Naive thymus-derived CD8-positive, alpha-beta T cell (primary cell): Measurements from ENCODE around the gene SEL1L3. TPM values are rescaled to one million over a fixed set of nuclear protein-coding genes. Genes with fewer than 3 reads are reported as not detected.
A peak's percentile ranks its signal among the peaks of the same experiment; 100 is the strongest.

Experiments
- ATAC-seq, 2 donors: fragments of 150-1000 bp; cut with Tn5 transposase in 1 of 2; sonication (Bioruptor Pico), chemical (Tn5 transposase) in 1 of 2; 1 replicate in 1 of 2; 2 replicates in 1 of 2; pipeline ENCODE4 v1.10.0; 2021; ENCODE audit warnings: mild to moderate bottlenecking in 2 of 2, moderate library complexity in 2 of 2
- POLR2A ChIA-PET: fragments of 350-600 bp; sonication (Branson Sonifier 250); formaldehyde crosslinking; loops from one replicate; lab custom pipeline; 2021; ENCODE audit warnings: antibody characterized with exemption; lab: Charles Lee
- DNase-seq, 10 donors: peaks; one replicate each; pipeline versions ENCODE4 v3.0.0 to v3.0.0-alpha.2; 2020 to 2022
- H3K27ac Mint-ChIP-seq, 10 donors: one replicate each; pipeline ENCODE4 v1.8.0; 2020 to 2022; ENCODE audit warnings: mild to moderate bottlenecking in 10 of 10, mixed read lengths in 10 of 10, moderate library complexity in 4 of 10, inconsistent platforms in 1 of 10
- H3K27me3 Mint-ChIP-seq, 5 donors: one replicate each; pipeline ENCODE4 v1.8.0; 2021 to 2022; ENCODE audit warnings: mixed read lengths in 5 of 5
- H3K36me3 Mint-ChIP-seq, 3 donors: one replicate each; pipeline ENCODE4 v1.8.0; 2020 to 2022; ENCODE audit warnings: mixed read lengths in 3 of 3, mild to moderate bottlenecking in 2 of 3, inconsistent platforms in 1 of 3
- H3K4me1 Mint-ChIP-seq, 4 donors: one replicate each; pipeline ENCODE4 v1.8.0; 2021 to 2022; ENCODE audit warnings: mixed read lengths in 4 of 4
- H3K4me3 Mint-ChIP-seq, 10 donors: one replicate each; pipeline ENCODE4 v1.8.0; 2020 to 2022; ENCODE audit warnings: mild to moderate bottlenecking in 10 of 10, mixed read lengths in 10 of 10, moderate library complexity in 6 of 10, inconsistent platforms in 1 of 10
- H3K9me3 Mint-ChIP-seq, 9 donors: one replicate each; pipeline ENCODE4 v1.8.0; 2020 to 2022; ENCODE audit warnings: mixed read lengths in 9 of 9, mild to moderate bottlenecking in 3 of 9, inconsistent platforms in 1 of 9, moderate library complexity in 1 of 9
- polyA plus RNA-seq, 3 donors: library from polyadenylated mRNA; unstranded; fragments of 300-500 nt; fragmentation: Illumina TruSeq; gene quantifications; one replicate each; pipeline ENCODE4 v1.2.3, GENCODE V29; 2021
- total RNA-seq, 8 experiments: library from RNA in 2 of 8; stranded (reverse) in 2 of 8; gene quantifications; one replicate each; pipeline ENCODE4 v1.2.3 and lab custom pipeline; 2021 to 2026

The SEL1L3 gene
- total and polyA plus RNA-seq, 5 experiments from 2014 or later: 19.2 to 57.2 (median 35.1) TPM

DNA sequence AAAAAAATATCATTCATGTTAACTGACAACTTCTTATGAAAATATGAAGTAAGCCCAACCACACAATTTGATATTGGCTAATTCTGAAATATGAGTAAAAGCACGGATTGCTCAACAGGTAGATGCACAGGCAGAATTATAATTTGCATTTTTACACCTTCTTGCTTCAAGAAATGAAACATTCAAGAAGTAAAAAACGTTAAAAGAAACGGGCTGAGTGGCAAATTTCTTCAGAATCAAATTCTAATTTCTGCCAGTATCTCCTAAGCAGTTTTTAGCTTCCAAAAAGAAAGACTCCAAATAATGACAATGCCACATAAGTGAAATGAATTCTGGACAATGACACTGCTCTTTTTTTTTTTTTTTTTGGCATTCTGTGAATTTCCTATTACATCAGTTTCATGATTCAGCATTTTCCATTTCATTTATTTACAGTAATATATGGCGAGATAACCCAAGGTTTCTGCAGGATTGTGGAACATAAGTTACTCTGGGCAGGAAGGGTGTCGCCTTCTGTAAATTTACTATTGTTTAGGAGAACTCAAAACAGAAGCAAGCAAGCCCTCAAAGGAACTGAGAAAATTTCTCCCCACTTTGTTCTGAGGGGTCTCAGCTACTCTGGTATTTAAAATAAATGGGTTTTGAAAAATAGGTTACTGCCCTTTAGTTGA is 1.4 kb downstream of the SEL1L3 start:
- H3K9me3 Mint-ChIP-seq: peaks cover 0 to 3% (median 0%) of the 10 kb centered on the region in 9 donors
- no peak for ATAC-seq
- H3K4me3 Mint-ChIP-seq: peak overlapping the region; percentile 94 to 100 (median 97)
- POLR2A ChIA-PET: interaction anchor here (0.6 to 1.9 kb wide), 5 partner anchors 8 to 53 kb away, joined by 3 to 8 read pairs (median 3); partner anchors contain the start of gene SMIM20
- DNase-seq: no peak
- peaks cover 31 to 73% (median 57%) of the 10 kb centered on the region in 4 donors for H3K4me1 Mint-ChIP-seq
- H3K27ac Mint-ChIP-seq: peak overlapping the region; percentile 91 to 99 (median 96)
- H3K27me3 Mint-ChIP-seq: peaks cover 0 to 2% (median 0%) of the 10 kb centered on the region in 5 donors
- H3K36me3 Mint-ChIP-seq: peaks cover 0 to 5% (median 0%) of the 10 kb centered on the region in 3 donors

DNA sequence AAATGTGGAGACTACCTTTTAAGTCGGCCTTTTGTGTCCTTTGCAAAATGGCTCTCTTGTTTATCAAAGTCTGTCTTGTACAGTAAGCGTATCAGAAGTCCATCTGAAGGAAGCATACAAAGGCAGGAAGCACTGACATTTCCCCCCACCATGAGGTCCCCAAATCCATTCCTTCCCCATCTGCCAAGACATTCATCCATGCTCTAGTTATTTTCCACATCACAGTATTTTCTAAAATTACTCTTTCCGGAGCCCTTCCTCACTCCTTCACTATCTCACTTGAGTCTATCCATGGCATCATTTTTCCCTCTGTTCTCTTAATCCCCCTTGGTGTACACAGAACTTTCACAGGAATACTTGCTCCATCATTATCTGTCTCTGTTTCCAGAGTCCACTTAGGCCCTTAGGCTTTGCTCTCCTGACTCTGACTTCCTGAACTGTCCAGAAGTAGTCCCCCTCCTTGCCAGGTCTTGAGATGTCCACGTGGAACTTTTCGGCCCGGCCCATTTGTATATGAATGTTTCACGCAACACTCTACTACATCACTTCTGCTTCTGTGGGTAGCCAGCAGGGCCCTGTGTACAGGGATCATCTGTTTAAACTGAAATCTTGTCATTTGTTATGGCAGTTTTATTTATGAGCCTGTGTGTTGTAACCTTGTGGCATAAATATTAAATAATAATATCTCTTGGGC is 2.1 kb downstream of the SEL1L3 start:
- peaks cover 0 to 2% (median 0%) of the 10 kb centered on the region in 5 donors for H3K27me3 Mint-ChIP-seq
- POLR2A ChIA-PET: interaction anchor here (0.7 to 2.4 kb wide), 8 partner anchors 8 to 1276 kb away, joined by 3 to 22 read pairs (median 3); partner anchors contain the start of genes DHX15, SEPSECS and SMIM20
- peak overlapping the region; percentile 4 to 100 (median 96) for H3K4me3 Mint-ChIP-seq
- H3K4me1 Mint-ChIP-seq: peaks cover 31 to 77% (median 63%) of the 10 kb centered on the region in 4 donors
- ATAC-seq (no peak), DNase-seq (no peak)
- H3K36me3 Mint-ChIP-seq: peaks cover 0 to 5% (median 0%) of the 10 kb centered on the region in 3 donors
- peak overlapping the region; percentile 87 to 99 (median 96) for H3K27ac Mint-ChIP-seq
- peaks cover 0 to 3% (median 0%) of the 10 kb centered on the region in 9 donors for H3K9me3 Mint-ChIP-seq

DNA sequence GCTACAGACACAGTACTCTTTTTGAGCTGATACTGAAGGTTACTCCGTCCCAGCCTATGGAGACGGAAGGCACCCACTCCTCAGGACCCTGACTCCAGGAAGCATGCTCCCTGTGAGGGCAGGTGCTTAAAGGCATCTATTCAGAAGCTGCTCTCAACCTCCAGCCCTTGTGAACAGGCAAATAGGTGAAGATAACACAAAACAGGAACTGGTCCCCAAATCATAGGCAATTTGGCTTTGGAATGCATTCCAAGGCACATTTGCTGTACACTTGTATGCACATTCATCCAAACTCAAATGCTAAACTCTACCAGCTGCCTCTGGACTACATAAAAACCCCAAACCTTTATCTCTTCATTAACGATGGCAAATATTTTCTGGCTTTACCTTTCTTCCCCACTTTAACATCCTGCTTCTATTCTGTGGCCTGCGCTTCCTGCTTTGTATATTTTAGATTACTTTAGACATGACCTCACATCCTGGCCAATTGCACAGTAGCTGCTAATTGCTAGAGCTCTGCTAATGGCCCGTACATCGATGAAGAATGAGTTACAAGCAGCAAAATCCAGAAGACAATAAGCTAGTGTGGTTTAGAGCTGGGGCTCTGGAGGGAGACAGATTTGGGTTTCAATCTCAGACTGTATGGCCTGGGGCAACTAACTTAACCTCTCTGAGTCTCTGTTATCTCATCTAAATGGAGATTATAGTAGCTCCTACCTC is 3.2 kb downstream of the SEL1L3 start:
- H3K36me3 Mint-ChIP-seq: peaks cover 0 to 5% (median 0%) of the 10 kb centered on the region in 3 donors
- DNase-seq (peak in 6 of 10 donors; percentile 21 to 67 (median 48)), ATAC-seq (peak; percentile 67 to 79)
- H3K27me3 Mint-ChIP-seq: peaks cover 0 to 2% (median 0%) of the 10 kb centered on the region in 5 donors
- peak overlapping the region; percentile 38 to 100 (median 96) for H3K4me3 Mint-ChIP-seq
- POLR2A ChIA-PET: interaction anchor here (0.7 to 2.4 kb wide), 8 partner anchors 10 to 1275 kb away, joined by 3 to 22 read pairs (median 3); partner anchors contain the start of genes DHX15, SEPSECS, SMIM20 and STIM2
- peak overlapping the region; percentile 87 to 99 (median 96) for H3K27ac Mint-ChIP-seq
- H3K4me1 Mint-ChIP-seq: peaks cover 36 to 79% (median 74%) of the 10 kb centered on the region in 4 donors
- peaks cover 0 to 3% (median 0%) of the 10 kb centered on the region in 9 donors for H3K9me3 Mint-ChIP-seq

DNA sequence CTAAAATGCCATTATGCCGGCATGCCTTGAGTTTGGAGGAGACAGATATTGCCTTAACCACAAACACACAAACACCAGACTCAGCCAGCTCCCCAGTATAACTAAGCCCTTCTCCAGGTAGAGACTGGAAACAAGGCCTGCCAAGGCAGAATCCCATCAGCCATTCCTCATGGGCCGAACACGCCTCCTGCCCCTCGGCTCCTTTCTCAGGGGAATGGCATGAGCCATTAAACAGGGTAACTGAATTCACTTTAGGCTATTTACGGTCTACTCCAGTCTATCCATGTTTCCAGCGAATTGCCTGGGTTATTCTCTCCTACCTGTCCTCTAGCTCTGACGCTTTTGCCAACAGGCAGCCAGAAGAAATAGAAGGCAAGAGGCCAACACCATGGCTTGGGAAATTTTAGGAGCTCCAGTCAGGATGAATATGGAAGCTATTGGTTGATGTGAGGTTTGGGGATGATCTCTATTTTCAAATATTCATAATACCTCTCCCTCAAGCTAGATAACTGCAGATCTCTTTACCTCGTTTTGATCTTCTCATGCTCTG is 4.9 kb downstream of the SEL1L3 start:
- Mint-ChIP-seq H3K9me3 (peaks cover 0 to 3% (median 0%) of the 10 kb centered on the region in 9 donors), H3K27me3 (peaks cover 0 to 2% (median 0%) of the 10 kb centered on the region in 5 donors), H3K36me3 (peaks cover 0 to 5% (median 0%) of the 10 kb centered on the region in 3 donors), H3K4me3 (no peak overlapping the region), H3K27ac (peak overlapping the region; percentile 56 to 99 (median 90)), H3K4me1 (peaks cover 38 to 86% (median 80%) of the 10 kb centered on the region in 4 donors)
- POLR2A ChIA-PET: interaction anchor here (1.2 kb wide), 1 partner anchor 56 kb away, joined by 3 read pairs; the partner anchor contains the start of gene SMIM20
- ATAC-seq (no peak), DNase-seq (no peak)

DNA sequence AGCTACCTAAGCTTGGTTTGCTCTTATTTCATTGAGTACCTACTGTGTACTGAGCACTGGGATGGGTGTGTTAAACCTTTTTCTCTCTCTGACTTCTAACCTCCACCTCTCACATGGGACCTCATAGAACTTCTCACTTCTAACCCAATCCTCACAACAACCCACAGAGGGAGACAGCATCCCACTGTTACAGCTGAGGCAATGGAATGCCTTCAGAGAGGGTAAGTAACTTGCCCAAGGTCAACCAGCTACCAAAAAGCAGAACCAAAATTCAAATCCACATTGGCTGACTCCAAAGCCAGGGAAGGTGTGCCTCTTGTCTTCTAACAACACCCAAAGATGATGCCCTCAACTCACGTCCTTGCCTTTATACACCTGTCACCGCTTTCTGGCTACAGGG is 5.4 kb downstream of the SEL1L3 start:
- Mint-ChIP-seq H3K36me3 (peaks cover 0 to 5% (median 0%) of the 10 kb centered on the region in 3 donors), H3K4me1 (peaks cover 40 to 91% (median 84%) of the 10 kb centered on the region in 4 donors), H3K9me3 (peaks cover 0 to 3% (median 0%) of the 10 kb centered on the region in 9 donors), H3K4me3 (peak overlapping the region in 1 of 10 donors; percentile 0), H3K27ac (peak overlapping the region; percentile 38 to 99 (median 90)), H3K27me3 (peaks cover 0 to 2% (median 0%) of the 10 kb centered on the region in 5 donors)
- no peak for ATAC-seq
- no peak for DNase-seq
- POLR2A ChIA-PET: interaction anchor here (1.2 kb wide), 1 partner anchor 56 kb away, joined by 3 read pairs; the partner anchor contains the start of gene SMIM20

DNA sequence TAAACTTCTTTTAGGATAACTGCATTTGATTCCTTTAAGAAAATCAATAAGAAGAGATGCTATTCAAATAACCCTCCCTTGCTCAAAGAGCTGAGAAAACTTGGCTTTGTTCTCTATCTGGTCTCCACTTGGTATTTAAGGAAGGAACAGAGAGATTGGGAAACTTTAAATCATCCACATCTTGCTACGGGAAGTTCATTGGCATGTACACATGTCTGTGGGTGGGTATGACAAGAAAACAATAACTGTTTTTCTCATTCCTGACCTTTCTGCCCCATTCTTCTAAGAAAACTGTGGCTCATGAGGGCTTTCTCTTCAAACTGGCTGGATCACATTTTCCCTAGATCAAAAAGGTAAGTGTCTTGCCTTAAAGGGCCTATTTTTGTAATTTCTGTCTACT is 6.0 kb downstream of the SEL1L3 start:
- DNase-seq (no peak), ATAC-seq (no peak)
- Mint-ChIP-seq H3K36me3 (peaks cover 0 to 1% (median 0%) of the 10 kb centered on the region in 3 donors), H3K27ac (peak overlapping the region in 6 of 10 donors; percentile 53 to 99 (median 92)), H3K27me3 (no peaks in the 10 kb centered on the region), H3K4me1 (peaks cover 38 to 94% (median 83%) of the 10 kb centered on the region in 4 donors), H3K4me3 (no peak overlapping the region), H3K9me3 (peaks cover 0 to 3% (median 0%) of the 10 kb centered on the region in 9 donors)
- POLR2A ChIA-PET: interaction anchor here (1.2 kb wide), 1 partner anchor 57 kb away, joined by 3 read pairs; the partner anchor contains the start of gene SMIM20

DNA sequence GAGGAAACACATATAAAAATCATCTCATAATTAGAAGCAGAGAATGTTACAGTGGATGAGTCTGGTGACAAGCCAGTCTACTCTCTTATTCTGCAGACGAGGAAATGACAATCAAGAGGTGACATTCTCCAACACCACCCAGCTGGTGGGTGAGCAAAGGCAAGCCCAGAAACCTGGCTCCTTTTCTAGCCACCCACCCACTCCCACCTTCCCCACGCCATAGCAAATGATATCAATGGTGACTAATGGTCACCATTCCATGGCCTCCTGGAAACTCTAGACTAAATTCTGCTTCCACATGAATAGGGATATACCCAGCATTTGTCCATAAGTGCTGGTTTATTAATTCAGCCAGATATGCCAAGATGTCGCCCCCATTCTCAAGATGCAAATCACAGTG is 10.7 kb downstream of the SEL1L3 start:
- H3K27ac Mint-ChIP-seq: peak overlapping the region in 8 of 10 donors; percentile 6 to 84 (median 32)
- H3K9me3 Mint-ChIP-seq: no peaks in the 10 kb centered on the region
- H3K4me3 Mint-ChIP-seq: no peak overlapping the region
- peaks cover 1 to 9% (median 2%) of the 10 kb centered on the region in 3 donors for H3K36me3 Mint-ChIP-seq
- POLR2A ChIA-PET: no interaction called here
- no peak for ATAC-seq
- H3K4me1 Mint-ChIP-seq: peaks cover 24 to 87% (median 67%) of the 10 kb centered on the region in 4 donors
- no peaks in the 10 kb centered on the region for H3K27me3 Mint-ChIP-seq
- DNase-seq: no peak

DNA sequence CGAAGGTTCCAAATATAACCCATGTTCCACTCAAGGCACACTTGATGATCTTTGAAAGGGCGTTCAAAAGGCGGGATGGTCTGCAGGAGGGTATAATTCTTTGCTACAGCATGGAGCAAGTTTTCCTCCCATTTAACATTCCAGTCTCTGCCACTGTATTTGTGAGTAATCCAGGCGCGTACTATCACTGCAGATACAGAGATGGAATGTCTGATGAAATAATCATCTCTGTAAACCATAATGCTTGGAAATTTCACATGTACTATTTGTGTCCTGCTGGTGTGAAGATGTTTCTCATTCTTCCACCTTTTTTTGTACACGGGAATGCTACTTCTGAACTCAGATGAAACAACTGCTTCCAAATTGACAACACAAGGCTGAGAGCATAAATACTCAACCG is 15.5 kb downstream of the SEL1L3 start:
- peak overlapping the region in 1 of 10 donors; percentile 26 for H3K27ac Mint-ChIP-seq
- H3K4me1 Mint-ChIP-seq: peaks cover 29 to 72% (median 58%) of the 10 kb centered on the region in 4 donors
- POLR2A ChIA-PET: interaction anchor here (0.7 kb wide), 1 partner anchor 65 kb away, joined by 4 read pairs; no protein-coding TSS in a partner anchor
- ATAC-seq: no peak
- H3K36me3 Mint-ChIP-seq: peaks cover 4 to 35% (median 14%) of the 10 kb centered on the region in 3 donors
- no peak overlapping the region for H3K4me3 Mint-ChIP-seq
- no peak for DNase-seq
- peaks cover 0 to 1% (median 0%) of the 10 kb centered on the region in 5 donors for H3K27me3 Mint-ChIP-seq
- H3K9me3 Mint-ChIP-seq: no peaks in the 10 kb centered on the region

DNA sequence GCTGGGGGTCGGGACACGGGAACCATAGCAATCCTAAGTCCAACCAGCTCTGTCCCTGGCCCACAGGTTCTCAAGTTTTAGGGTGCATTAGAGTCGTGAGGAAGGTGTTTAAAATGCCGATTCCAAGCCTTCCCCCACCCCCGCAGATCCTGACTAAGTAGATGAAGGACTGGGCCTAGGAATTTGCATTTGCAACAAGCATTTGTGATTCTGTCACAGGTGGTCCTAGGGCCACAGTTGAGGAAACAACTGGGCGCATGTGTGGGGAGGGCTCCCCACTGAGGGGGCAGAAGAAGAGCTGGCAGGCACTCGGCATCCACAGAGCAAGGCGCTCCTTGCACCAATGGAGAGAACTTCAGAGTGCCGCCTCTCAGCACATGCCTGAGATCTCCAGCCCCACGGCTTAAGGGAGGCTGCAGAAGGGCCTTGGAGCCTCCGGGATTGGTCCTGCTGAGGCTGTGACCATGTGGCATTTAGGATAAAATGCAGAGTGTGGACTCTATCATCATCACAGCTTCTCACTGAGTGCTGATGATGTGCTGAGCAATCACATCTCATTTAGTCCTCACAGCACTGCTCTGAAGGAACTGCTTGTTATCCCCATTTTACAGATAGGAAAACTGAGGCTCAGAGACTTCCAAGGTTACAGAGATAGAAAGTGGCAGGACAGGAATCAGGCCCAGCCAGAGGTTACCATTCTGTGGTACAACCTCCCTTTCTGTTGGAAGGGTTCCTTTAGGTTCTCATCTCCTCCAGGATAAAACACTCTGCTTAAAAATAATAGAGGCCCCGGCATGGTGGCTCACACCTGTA is 16.7 kb downstream of the SEL1L3 start:
- Mint-ChIP-seq H3K4me3 (no peak overlapping the region), H3K4me1 (peaks cover 33 to 69% (median 64%) of the 10 kb centered on the region in 4 donors), H3K27ac (peak overlapping the region in 1 of 10 donors; percentile 56), H3K36me3 (peaks cover 4 to 35% (median 14%) of the 10 kb centered on the region in 3 donors), H3K27me3 (peaks cover 0 to 1% (median 0%) of the 10 kb centered on the region in 5 donors), H3K9me3 (no peaks in the 10 kb centered on the region)
- ATAC-seq (no peak), DNase-seq (no peak)
- POLR2A ChIA-PET: no interaction called here

DNA sequence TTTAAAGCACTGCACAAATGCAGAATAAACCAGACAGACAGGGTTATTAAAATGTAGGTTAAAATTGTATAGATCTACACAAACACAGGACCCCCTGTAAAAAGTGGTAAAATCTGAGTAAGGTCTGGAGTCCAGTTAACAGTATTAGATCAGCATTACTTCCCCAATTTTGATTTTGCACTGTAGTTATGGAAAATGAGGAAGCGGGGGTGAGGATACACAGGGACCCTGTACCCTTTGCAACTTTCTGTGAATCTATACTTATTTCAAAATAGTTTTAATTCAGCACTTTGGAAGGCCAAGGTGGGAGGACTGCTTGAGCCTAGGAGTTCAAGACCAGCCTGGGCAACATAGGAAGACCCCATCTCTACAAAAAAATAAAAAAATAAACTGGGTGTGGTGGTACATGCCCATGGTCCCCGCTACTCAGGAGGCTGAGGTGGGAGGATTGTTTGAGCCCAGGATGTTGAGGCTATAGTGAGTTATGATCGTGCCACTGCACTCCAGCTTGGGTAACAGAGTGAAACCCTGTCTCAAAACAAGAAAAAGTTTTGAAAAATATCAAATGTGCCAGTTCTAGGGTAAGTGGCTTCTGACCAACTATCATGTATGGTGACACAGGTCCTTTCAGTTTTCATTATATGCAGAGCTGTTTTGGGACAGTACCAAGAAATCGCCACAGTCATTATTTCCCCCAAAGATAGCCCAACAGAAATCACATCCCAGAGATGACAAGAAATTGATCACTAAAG is 17.7 kb downstream of the SEL1L3 start:
- Mint-ChIP-seq H3K4me3 (peak overlapping the region in 1 of 10 donors; percentile 12), H3K4me1 (peaks cover 37 to 69% (median 62%) of the 10 kb centered on the region in 4 donors), H3K27ac (peak overlapping the region in 1 of 10 donors; percentile 56), H3K9me3 (no peaks in the 10 kb centered on the region), H3K27me3 (peaks cover 0 to 1% (median 0%) of the 10 kb centered on the region in 5 donors), H3K36me3 (peaks cover 4 to 35% (median 14%) of the 10 kb centered on the region in 3 donors)
- no peak for DNase-seq
- POLR2A ChIA-PET: interaction anchor here (0.6 kb wide), 1 partner anchor 17 kb away, joined by 3 read pairs; no protein-coding TSS in a partner anchor
- ATAC-seq: no peak
